HG03064 (cell line): ENCODE results near the gene CYP2B6.
"Not testable (repeated sequence)": the region's sequence is repeated elsewhere in the genome, so short reads cannot be mapped to it uniquely, and the experiment has no call there.

ENCODE experiments used
- ATAC-seq: cut with Tn5 transposase; IDR thresholded peaks from one replicate; pipeline ENCODE4 v1.9.1; 2021; ENCODE audit warnings: low read depth; ENCODE audit not compliant: unreplicated experiment

CYP2B6 gene

GRCh38 chr19:40990972-40991381, at the start of gene CYP2B6:
Gene CYP2B6, plus strand, starts transcription at chr19:40991282. Its CDS starts 24 bp downstream, at chr19:40991306.
- no peak for ATAC-seq

DNA sequence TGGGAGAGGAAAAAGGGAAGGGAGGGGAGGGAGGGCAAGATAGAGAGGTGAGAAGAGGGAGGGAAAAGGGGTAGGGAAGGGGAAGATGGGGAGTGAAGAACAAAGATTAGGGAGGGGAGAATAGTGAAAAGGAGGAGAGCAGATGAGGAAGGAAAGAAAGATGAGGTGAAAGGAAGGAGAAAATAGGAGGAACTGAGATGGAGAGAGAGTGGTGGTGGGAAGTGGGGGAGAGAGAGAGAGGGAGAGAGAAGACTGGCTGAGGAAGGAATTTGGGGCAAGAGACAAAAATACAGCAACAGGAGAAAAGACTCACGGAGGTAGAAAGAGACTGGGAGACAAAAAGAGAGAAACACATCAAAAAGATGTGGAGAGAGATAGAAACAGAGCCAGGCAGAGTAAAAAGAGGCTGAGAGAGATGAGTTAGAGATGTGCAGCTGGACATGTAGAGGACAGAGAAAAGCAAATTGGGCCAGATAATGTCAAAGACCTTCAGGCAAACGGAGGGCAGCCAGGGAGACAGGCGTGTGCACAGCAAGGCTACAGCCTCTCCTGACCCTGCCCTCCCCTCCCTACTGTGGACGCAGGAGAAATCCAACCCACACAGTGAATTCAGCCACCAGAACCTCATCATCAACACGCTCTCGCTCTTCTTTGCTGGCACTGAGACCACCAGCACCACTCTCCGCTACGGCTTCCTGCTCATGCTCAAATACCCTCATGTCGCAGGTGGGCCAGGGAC, 49.4 kb upstream of the CYP2B6 start:
- ATAC-seq = no peak

- no peak for ATAC-seq
Measured at GRCh38 chr19:40945645-40946044, 45.4 kb upstream of the CYP2B6 start.

- no peak for ATAC-seq
Measured at GRCh38 chr19:40947114-40947513, 44.0 kb upstream of the CYP2B6 start.

DNA sequence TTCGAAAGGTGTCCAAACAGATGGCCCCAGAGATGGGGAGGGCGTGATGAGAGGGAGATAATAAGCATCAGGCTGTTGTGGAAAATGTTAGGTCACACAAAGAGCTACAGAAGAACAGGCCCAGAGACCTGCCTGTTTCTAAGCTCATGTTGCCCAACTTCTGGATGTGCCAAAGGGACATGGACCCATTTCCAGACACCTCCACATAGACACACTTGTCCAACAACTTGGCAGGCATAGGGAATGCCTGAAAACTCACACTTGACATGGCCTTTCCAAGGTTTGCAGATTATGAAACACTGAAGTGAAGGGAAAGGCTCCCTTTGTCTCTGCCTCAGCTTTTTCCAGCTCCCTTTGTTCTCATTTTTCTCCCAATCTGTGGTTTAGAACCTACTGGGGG, 43.5 kb upstream of the CYP2B6 start:
- ATAC-seq = no peak

DNA sequence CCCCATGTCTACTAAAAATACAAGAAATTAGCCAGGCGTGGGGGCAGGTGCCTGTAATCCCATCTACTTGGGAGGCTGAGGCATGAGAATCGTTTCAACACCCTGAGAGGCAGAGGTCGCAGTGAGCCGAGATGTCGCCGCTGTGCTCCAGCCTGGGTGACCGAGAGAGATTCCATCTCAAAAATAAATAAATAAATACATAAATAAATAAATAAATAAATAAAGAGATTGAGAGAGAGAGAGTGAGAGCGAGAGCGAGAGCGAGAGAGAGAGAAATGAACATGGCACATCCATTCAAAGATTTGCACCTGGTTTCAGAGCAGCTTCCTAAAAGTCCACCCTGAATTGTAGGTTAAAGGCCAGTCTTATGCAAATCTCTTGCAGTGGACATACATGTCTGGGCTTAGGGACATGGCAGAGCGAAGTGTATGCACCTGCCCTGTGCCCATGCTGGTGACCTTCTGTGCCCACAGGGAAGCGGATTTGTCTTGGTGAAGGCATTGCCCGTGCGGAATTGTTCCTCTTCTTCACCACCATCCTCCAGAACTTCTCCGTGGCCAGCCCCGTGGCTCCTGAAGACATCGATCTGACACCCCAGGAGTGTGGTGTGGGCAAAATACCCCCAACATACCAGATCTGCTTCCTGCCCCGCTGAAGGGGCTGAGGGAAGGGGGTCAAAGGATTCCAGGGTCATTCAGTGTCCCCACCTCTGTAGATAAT, 42.3 kb upstream of the CYP2B6 start:
- no peak for ATAC-seq

DNA sequence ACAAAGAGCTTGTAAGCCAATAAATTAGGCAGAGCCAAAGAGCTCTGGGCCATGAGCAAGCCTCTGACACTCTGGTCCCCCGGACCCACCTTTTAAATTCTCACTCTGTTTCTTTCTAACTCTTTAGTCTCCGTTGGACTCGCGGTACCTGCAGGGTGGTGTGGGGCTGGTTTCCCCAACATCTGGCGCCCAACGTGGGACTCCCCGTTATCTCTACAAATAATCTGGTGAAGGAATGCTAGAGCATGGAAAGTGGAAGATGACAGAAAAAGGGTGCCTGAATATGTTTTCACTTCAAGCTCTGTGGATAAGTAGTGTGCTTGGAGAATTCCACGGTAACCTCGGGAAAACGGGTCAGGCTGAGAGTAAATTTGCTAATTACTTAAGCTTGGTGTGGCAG, 36.5 kb upstream of the CYP2B6 start:
- no peak for ATAC-seq

- no peak for ATAC-seq
Measured at GRCh38 chr19:40959338-40959737, 31.7 kb upstream of the CYP2B6 start.

- ATAC-seq = no peak
Measured at GRCh38 chr19:40960062-40960685, 30.9 kb upstream of the CYP2B6 start.

DNA sequence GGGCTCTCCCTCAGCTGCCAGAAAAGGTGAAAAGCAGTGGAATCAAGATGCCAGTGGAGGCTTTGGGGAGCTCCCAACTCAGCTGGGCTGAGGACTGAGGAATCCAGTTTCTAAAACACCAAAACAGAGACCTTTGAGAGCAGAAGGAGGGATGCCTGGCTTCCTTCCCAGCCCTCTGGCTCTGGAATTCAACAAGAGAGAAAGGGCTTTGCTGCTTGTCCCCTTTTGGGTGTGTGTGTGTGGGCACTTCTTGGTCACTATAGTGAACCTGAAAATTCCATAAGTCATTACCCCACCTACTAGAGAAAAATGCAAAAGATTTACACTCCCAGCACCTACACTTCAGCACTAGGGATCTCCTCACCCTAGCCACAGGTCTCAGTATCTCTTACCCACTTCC, 30.3 kb upstream of the CYP2B6 start:
- ATAC-seq = no peak

- ATAC-seq = no peak
Measured at GRCh38 chr19:40962460-40962961, 28.6 kb upstream of the CYP2B6 start.

DNA sequence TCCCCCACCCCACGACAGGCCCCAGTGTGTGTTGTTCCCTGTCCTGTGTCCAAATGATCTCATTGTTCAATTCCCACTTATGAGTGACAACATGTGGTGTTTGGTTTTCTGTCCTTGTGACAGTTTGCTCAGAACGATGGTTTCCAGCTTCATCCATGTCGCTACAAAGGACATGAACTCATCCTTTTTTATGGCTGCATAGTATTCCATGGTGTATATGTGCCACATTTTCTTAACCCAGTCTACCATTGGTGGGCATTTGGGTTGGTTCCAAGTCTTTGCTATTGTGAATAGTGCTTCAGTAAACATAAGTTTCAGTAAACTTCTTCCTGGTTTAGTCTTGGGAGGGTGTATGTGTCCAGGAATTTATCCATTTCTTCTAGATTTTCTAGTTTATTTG, 26.7 kb upstream of the CYP2B6 start:
- ATAC-seq = not testable (repeated sequence)

DNA sequence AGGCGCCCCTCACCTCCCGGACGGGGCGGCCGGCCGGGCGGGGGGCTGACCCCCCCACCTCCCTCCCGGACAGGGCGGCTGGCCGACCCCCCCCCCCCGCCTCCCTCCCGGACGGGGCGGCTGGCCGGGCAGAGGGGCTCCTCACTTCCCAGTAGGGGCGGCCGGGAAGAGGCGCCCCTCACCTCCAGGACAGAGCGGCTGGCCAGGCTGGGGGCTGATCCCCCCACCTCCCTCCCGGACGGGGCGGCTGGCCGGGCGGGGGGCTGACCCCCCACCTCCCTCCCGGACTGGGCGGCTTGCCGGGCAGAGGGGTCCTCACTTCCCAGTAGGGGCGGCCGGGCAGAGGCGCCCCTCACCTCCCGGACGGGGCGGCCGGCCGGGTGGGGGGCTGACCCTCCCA, 25.7 kb upstream of the CYP2B6 start:
- ATAC-seq = not testable (repeated sequence)

GRCh38 chr19:40966591-40966990, 24.5 kb upstream of the CYP2B6 start:
- not testable (repeated sequence) for ATAC-seq

DNA sequence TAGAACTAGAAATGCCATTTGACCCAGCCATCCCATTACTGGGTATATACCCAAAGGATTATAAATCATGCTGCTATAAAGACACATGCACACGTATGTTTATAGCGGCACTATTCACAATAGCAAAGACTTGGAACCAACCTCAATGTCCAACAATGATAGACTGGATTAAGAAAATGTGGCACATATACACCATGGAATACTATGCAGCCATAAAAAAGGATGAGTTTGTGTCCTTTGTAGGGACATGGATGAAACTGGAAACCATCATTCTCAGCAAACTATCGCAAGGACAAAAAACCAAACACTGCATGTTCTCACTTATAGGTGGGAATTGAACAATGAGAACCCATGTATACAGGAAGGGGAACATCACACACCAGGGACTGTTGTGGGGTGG, 23.0 kb upstream of the CYP2B6 start:
- not testable (repeated sequence) for ATAC-seq

DNA sequence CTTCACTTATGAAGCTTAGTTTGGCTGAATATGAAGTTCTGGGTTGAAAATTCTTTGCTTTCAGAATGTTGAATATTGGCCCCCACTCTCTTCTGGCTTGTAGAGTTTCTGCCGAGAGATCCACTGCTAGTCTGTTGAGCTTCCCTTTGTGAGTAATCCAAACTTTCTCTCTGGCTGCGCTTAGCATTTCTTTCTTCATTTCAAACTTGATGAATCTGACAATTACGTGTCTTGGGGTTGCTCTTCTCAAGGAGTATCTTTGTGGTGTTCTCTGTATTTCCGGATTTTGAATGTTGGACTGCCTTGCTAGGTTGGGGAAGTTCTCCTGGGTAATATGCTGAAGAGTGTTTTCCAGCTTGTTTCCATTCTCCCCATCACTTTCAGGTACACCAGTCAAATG, 21.4 kb upstream of the CYP2B6 start:
- ATAC-seq = not testable (repeated sequence)

GRCh38 chr19:40970396-40971345, 20.4 kb upstream of the CYP2B6 start:
- ATAC-seq = not testable (repeated sequence)

DNA sequence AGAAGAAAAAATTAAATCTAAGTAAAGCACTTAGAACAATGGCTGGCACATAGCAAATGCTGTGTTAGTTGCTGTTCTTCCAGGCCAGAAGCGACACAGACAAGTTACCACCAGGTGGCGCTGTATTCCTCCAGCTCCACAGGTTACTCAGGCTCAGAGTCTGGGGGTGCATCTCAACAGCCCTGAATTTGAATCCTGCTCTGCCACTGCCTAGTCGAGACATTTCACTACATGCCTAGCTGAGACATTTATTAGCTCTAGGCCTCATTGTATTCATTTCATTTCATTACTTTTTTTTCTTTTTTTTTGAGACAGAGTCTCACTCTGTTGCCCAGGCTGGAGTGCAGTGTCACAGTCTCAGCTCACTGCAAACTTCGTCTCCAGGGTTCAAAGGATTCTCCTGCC, 16.4 kb upstream of the CYP2B6 start:
- ATAC-seq = no peak

GRCh38 chr19:40976134-40976533, 14.9 kb upstream of the CYP2B6 start:
- ATAC-seq = no peak

- ATAC-seq = no peak
Measured at GRCh38 chr19:40976724-40977123, 14.4 kb upstream of the CYP2B6 start.
